SK-N-SH (cell line): Measurements from ENCODE around the gene PRKACA. TPM values are rescaled to one million over a fixed set of nuclear protein-coding genes. Genes with fewer than 3 reads are reported as not detected.

Source experiments
- CTCF ChIA-PET: fragments of 300-600, 350-600 bp; formaldehyde crosslinking; extraction: SDS; loops from one replicate; lab custom pipeline; 2021; lab: Yijun Ruan, JAX
- POLR2A ChIA-PET: fragments of 350-600 bp; sonication (Branson Sonifier 250); formaldehyde crosslinking; extraction: SDS; loops from one replicate; lab custom pipeline; 2020; ENCODE audit warnings: antibody characterized with exemption, inconsistent platforms; lab: Yijun Ruan, JAX
- DNase-seq: peaks from one replicate; pipeline ENCODE4 v3.0.0; 2012
- H2AFZ ChIP-seq: fragments of 200-600 bp; sonication (generic); 2 replicates; pipeline ENCODE4 v1.8.1; 2016; ENCODE audit warnings: antibody characterized with exemption, mild to moderate bottlenecking, low read depth
- H3F3A ChIP-seq: fragments of 200-600 bp; sonication (generic); replicated peaks from 2 replicates; pipeline ENCODE3; 2016; ENCODE audit warnings: antibody characterized with exemption, mild to moderate bottlenecking; ENCODE audit not compliant: insufficient read depth
- H3K27ac ChIP-seq, 2 experiments: fragments of 200-500 bp in 1 of 2; fragments of 200-600 bp in 1 of 2; sonication (Bioruptor generic) in 1 of 2; sonication (generic), shearing (Covaris generic) in 1 of 2; 2 replicates each; pipeline versions ENCODE4 v1.5.1 to v1.6.1; 2014 to 2016; ENCODE audit warnings: low read depth in 2 of 2, inconsistent platforms in 1 of 2, low read length in 1 of 2, mild to moderate bottlenecking in 1 of 2, mixed read lengths in 1 of 2
- H3K27me3 ChIP-seq: fragments of 200-600 bp; sonication (generic), shearing (Covaris generic); 2 replicates; pipeline ENCODE4 v1.6.1; 2016; ENCODE audit warnings: mixed run types; ENCODE audit not compliant: insufficient read depth
- H3K36me3 ChIP-seq, 2 experiments: fragments of 200-500 bp in 1 of 2; fragments of 200-600 bp in 1 of 2; sonication (Bioruptor generic) in 1 of 2; sonication (generic) in 1 of 2; replicated peaks in 1 of 2; 2 replicates each; pipeline versions ENCODE3 to v1.5.1; 2014 to 2016; ENCODE audit warnings: low read length in 1 of 2, mild to moderate bottlenecking in 1 of 2; ENCODE audit not compliant: insufficient read depth in 2 of 2, control insufficient read depth in 1 of 2
- H3K4me1 ChIP-seq, 2 experiments: fragments of 200-500 bp in 1 of 2; fragments of 200-600 bp in 1 of 2; sonication (Bioruptor generic) in 1 of 2; sonication (generic), shearing (Covaris generic) in 1 of 2; 2 replicates each; pipeline versions ENCODE4 v1.5.1 to v1.6.1; 2014 to 2016; ENCODE audit warnings: low read depth in 1 of 2, low read length in 1 of 2, mixed run types in 1 of 2; ENCODE audit not compliant: insufficient read depth in 2 of 2, control insufficient read depth in 1 of 2
- H3K4me2 ChIP-seq: fragments of 200-600 bp; sonication (generic), shearing (Covaris generic); 2 replicates; pipeline ENCODE4 v1.6.1; 2017; ENCODE audit warnings: mixed run types
- H3K4me3 ChIP-seq, 2 experiments: fragments of 200-500 bp in 1 of 2; fragments of 200-600 bp in 1 of 2; sonication (Bioruptor generic) in 1 of 2; sonication (generic), shearing (Covaris generic) in 1 of 2; 2 replicates each; pipeline versions ENCODE4 v1.5.1 to v1.8.1; 2014 to 2016; ENCODE audit warnings: low read depth in 2 of 2, inconsistent platforms in 1 of 2, low read length in 1 of 2, mild to moderate bottlenecking in 1 of 2, mixed read lengths in 1 of 2, moderate library complexity in 1 of 2
- H3K79me2 ChIP-seq: fragments of 200-600 bp; sonication (generic); 2 replicates; pipeline ENCODE4 v1.8.1; 2017; ENCODE audit warnings: mild to moderate bottlenecking; ENCODE audit not compliant: insufficient read depth
- H3K9ac ChIP-seq: fragments of 200-600 bp; sonication (generic); 2 replicates; pipeline ENCODE4 v1.6.1; 2017; ENCODE audit warnings: mixed run types
- H3K9me2 ChIP-seq: fragments of 200-600 bp; sonication (generic); 2 replicates; pipeline ENCODE4 v1.6.1; 2017; ENCODE audit warnings: mixed run types
- H3K9me3 ChIP-seq: fragments of 200-600 bp; sonication (generic); 2 replicates; pipeline ENCODE4 v1.6.1; 2017; ENCODE audit warnings: mixed run types, mild to moderate bottlenecking, moderate library complexity
- H4K20me1 ChIP-seq: fragments of 200-600 bp; sonication (generic); 2 replicates; pipeline ENCODE4 v1.6.1; 2017; ENCODE audit warnings: mild to moderate bottlenecking, mixed run types; ENCODE audit not compliant: insufficient read depth
- CHD2 ChIP-seq: fragments of 150-350 bp; IDR thresholded peaks from 2 replicates; pipeline ENCODE4 v1.6.1; 2018; ENCODE audit warnings: low read length; ENCODE audit not compliant: partially characterized antibody
- CTCF ChIP-seq: fragments of 200-600 bp; sonication (generic); IDR thresholded peaks from 2 replicates; pipeline ENCODE4 v1.6.1; 2017; ENCODE audit warnings: antibody characterized with exemption, mild to moderate bottlenecking, moderate library complexity
- EZH2phosphoT487 ChIP-seq: fragments of 200-600 bp; sonication (generic); IDR thresholded peaks from 2 replicates; pipeline ENCODE4 v1.6.1; 2017; ENCODE audit warnings: low read depth, mixed run types, mild to moderate bottlenecking, antibody characterized with exemption, moderate library complexity, borderline replicate concordance
- FOXJ3 ChIP-seq: sonication (generic); formaldehyde crosslinking; IDR thresholded peaks from 2 replicates; pipeline ENCODE4 v1.5.1; 2020; ENCODE audit warnings: mild to moderate bottlenecking, missing genetic modification reagents
- FOXM1 ChIP-seq: IDR thresholded peaks from 2 replicates; pipeline ENCODE4 v1.4.0; 2012; ENCODE audit warnings: low read depth, mild to moderate bottlenecking
- GATA2 ChIP-seq: sonication (generic); formaldehyde crosslinking; IDR thresholded peaks from 2 replicates; pipeline ENCODE4 v1.5.0; 2020; ENCODE audit warnings: mild to moderate bottlenecking, missing genetic modification reagents
- IRF3 ChIP-seq: fragments of 150-350 bp; IDR thresholded peaks from 2 replicates; pipeline ENCODE4 v1.6.1; 2016; ENCODE audit warnings: mild to moderate bottlenecking, low read depth, low read length
- JUND ChIP-seq: IDR thresholded peaks from 2 replicates; pipeline ENCODE4 v1.4.0; 2012
- MXI1 ChIP-seq: IDR thresholded peaks from 2 replicates; pipeline ENCODE4 v1.6.1; 2012; ENCODE audit warnings: mild to moderate bottlenecking, low read depth, low read length, improper control_type of control experiment
- NFIC ChIP-seq: IDR thresholded peaks from 2 replicates; pipeline ENCODE4 v1.4.0; 2012; ENCODE audit warnings: borderline replicate concordance
- NRF1 ChIP-seq: IDR thresholded peaks from 2 replicates; pipeline ENCODE4 v1.6.1; 2012; ENCODE audit warnings: low read depth, mild to moderate bottlenecking, low read length
- POLR2AphosphoS5 ChIP-seq: IDR thresholded peaks from 2 replicates; pipeline ENCODE4 v1.6.1; 2012; ENCODE audit warnings: low read depth, low read length
- RCOR1 ChIP-seq: fragments of 150-350 bp; IDR thresholded peaks from 2 replicates; pipeline ENCODE4 v1.6.1; 2017; ENCODE audit warnings: antibody characterized with exemption, low read length
- TAF1 ChIP-seq: IDR thresholded peaks from 2 replicates; pipeline ENCODE4 v1.6.1; 2012; ENCODE audit warnings: low read depth, mild to moderate bottlenecking, low read length, moderate library complexity, borderline replicate concordance
- TCF12 ChIP-seq: IDR thresholded peaks from 2 replicates; pipeline ENCODE4 v1.4.0; 2012
- TEAD4 ChIP-seq: IDR thresholded peaks from 2 replicates; pipeline ENCODE4 v1.4.0; 2012; ENCODE audit warnings: mild to moderate bottlenecking, borderline replicate concordance; ENCODE audit not compliant: insufficient read depth
- USF1 ChIP-seq: IDR thresholded peaks from 2 replicates; pipeline ENCODE4 v1.4.0; 2012; ENCODE audit warnings: low read depth, borderline replicate concordance
- WGBS: methylation state at CpG from one replicate; pipeline ENCODE4 v1.1.6; 2017; ENCODE audit warnings: low lambda C conversion rate; 5-methylcytosine and 5-hydroxymethylcytosine counted together
- polyA plus RNA-seq, 3 experiments: library from polyadenylated mRNA; depleted of rRNA; stranded (reverse); fragments of >200 nt; gene quantifications; 2 replicates each; pipeline ENCODE4 v1.2.3, GENCODE V29; 2012
- TF ChIP-seq, protein P1 (sequence below): IDR thresholded peaks from 2 replicates; pipeline ENCODE4 v1.4.0; 2012; ENCODE audit warnings: low read depth
- TF ChIP-seq, protein P2 (sequence below): fragments of 150-350 bp; IDR thresholded peaks from 2 replicates; pipeline ENCODE4 v1.6.1; 2017; ENCODE audit warnings: antibody characterized with exemption, low read length, low read depth, borderline replicate concordance

The PRKACA gene
- polyA plus RNA-seq, 1 of the 3 experiments (the other 2 are of a cell fraction), result 48.4 TPM

GRCh38 chr19:14155371-14155770 lies 37.8 kb upstream of the PRKACA start:
- Histone ChIP-seq H3K36me3 (peaks cover 5 to 46% of the 10 kb centered on the region in 2 experiments), H3K9ac (no peak overlapping the region), H3K79me2 (no peaks in the 10 kb centered on the region), H3K27ac (no peak overlapping the region), H2AFZ (no peak overlapping the region), H3F3A (no peaks in the 10 kb centered on the region), H3K4me2 (no peak overlapping the region), H3K9me2 (no peaks in the 10 kb centered on the region), H3K27me3 (no peaks in the 10 kb centered on the region), H4K20me1 (no peaks in the 10 kb centered on the region), H3K9me3 (no peaks in the 10 kb centered on the region), H3K4me1 (peaks cover 0 to 4% of the 10 kb centered on the region in 2 experiments; a peak in 1 of 4 replicates), H3K4me3 (no peak overlapping the region)
- WGBS, result 91% methylated on average over 13 of the region's 17 CpGs
- peak; percentile 19 for DNase-seq
- CTCF ChIA-PET, result interaction anchor here (1.3 to 4.0 kb wide), 2 partner anchors 193 to 325 kb away, joined by 4 to 13 read pairs; no protein-coding TSS in a partner anchor
- TF ChIP-seq, protein P1, sequence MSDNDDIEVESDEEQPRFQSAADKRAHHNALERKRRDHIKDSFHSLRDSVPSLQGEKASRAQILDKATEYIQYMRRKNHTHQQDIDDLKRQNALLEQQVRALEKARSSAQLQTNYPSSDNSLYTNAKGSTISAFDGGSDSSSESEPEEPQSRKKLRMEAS, result no peak
- no peak for TF ChIP-seq MXI1
- TF ChIP-seq JUND, result no peak
- no peak for TF ChIP-seq CHD2
- TF ChIP-seq CTCF, result no peak
- TF ChIP-seq NFIC, result no peak
- no peak for TF ChIP-seq POLR2AphosphoS5
- no peak for TF ChIP-seq FOXM1
- TF ChIP-seq NRF1, result no peak
- no peak for TF ChIP-seq GATA2 (CRISPR knock-in tag)
- TF ChIP-seq TCF12, result no peak
- TF ChIP-seq EZH2phosphoT487, result no peak
- TF ChIP-seq IRF3, result no peak
- POLR2A ChIA-PET, result no interaction called here

GRCh38 chr19:14152713-14153112 lies 35.2 kb upstream of the PRKACA start:
- TF ChIP-seq CTCF (no peak), CHD2 (no peak), FOXJ3 (CRISPR knock-in tag) (no peak), TEAD4 (no peak), RCOR1 (no peak), TAF1 (no peak), USF1 (no peak), NFIC (no peak)
- TF ChIP-seq, protein P2, sequence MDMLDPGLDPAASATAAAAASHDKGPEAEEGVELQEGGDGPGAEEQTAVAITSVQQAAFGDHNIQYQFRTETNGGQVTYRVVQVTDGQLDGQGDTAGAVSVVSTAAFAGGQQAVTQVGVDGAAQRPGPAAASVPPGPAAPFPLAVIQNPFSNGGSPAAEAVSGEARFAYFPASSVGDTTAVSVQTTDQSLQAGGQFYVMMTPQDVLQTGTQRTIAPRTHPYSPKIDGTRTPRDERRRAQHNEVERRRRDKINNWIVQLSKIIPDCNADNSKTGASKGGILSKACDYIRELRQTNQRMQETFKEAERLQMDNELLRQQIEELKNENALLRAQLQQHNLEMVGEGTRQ, result no peak
- no peaks in the 10 kb centered on the region for H3K27me3 ChIP-seq
- no peaks in the 10 kb centered on the region for H3K79me2 ChIP-seq
- no peaks in the 10 kb centered on the region for H3K9me2 ChIP-seq
- no peak overlapping the region for H3K9ac ChIP-seq
- H3K27ac ChIP-seq, result no peak overlapping the region
- no peaks in the 10 kb centered on the region for H3K9me3 ChIP-seq
- 94% methylated on average over 10 of the region's 12 CpGs for WGBS
- no peaks in the 10 kb centered on the region for H4K20me1 ChIP-seq
- H2AFZ ChIP-seq, result no peak overlapping the region
- DNase-seq, result peak; percentile 25
- no peaks in the 10 kb centered on the region for H3F3A ChIP-seq
- H3K4me1 ChIP-seq, result peaks cover 0 to 23% of the 10 kb centered on the region in 2 experiments; a peak in 1 of 4 replicates
- H3K4me3 ChIP-seq, result no peak overlapping the region
- CTCF ChIA-PET, result interaction anchor here (4.0 kb wide), 1 partner anchor 196 kb away, joined by 13 read pairs; no protein-coding TSS in a partner anchor
- H3K36me3 ChIP-seq, result peaks cover 0 to 34% of the 10 kb centered on the region in 2 experiments
- no peak overlapping the region for H3K4me2 ChIP-seq
- POLR2A ChIA-PET, result no interaction called here
